Mucosa of stomach (tissue), 1 donor: ENCODE measurements around the gene PVALEF.
"Not testable (repeated sequence)": the region's sequence is repeated elsewhere in the genome, so short reads cannot be mapped to it uniquely, and the experiment has no call there.

Experiments used
- H3K27me3 ChIP-seq: one replicate; pipeline ENCODE4 v1.7.0; 2013; ENCODE audit warnings: mild to moderate bottlenecking, low read length; ENCODE audit not compliant: control insufficient read depth, insufficient read depth
- H3K36me3 ChIP-seq: one replicate; pipeline ENCODE4 v1.7.0; 2013; ENCODE audit warnings: low read length; ENCODE audit not compliant: control insufficient read depth, insufficient read depth
- H3K4me1 ChIP-seq: one replicate; pipeline ENCODE4 v1.7.0; 2013; ENCODE audit warnings: mild to moderate bottlenecking, low read length; ENCODE audit not compliant: control insufficient read depth, insufficient read depth
- H3K4me3 ChIP-seq: one replicate; pipeline ENCODE4 v1.7.0; 2013; ENCODE audit warnings: low read length
- H3K9ac ChIP-seq: one replicate; pipeline ENCODE4 v1.7.0; 2013; ENCODE audit warnings: mild to moderate bottlenecking, low read length, moderate library complexity
- H3K9me3 ChIP-seq: one replicate; pipeline ENCODE4 v1.7.0; 2013; ENCODE audit warnings: mild to moderate bottlenecking, low read length, moderate library complexity; ENCODE audit not compliant: control insufficient read depth
- donor health status: Pancreatic carcinoma.

PVALEF gene

GRCh38 chr17:81140018-81140417 lies 25.3 kb upstream of the PVALEF start:
- Histone ChIP-seq H3K4me1 (peaks cover 10% of the 10 kb centered on the region), H3K4me3 (no peak overlapping the region), H3K36me3 (no peaks in the 10 kb centered on the region), H3K27me3 (no peaks in the 10 kb centered on the region), H3K9me3 (no peaks in the 10 kb centered on the region), H3K9ac (no peak overlapping the region)

GRCh38 chr17:81140695-81141094 lies 24.6 kb upstream of the PVALEF start:
- Histone ChIP-seq H3K36me3 (no peaks in the 10 kb centered on the region), H3K27me3 (no peaks in the 10 kb centered on the region), H3K9me3 (no peaks in the 10 kb centered on the region), H3K4me3 (no peak overlapping the region), H3K4me1 (peaks cover 10% of the 10 kb centered on the region), H3K9ac (no peak overlapping the region)

GRCh38 chr17:81142301-81143199 lies 22.8 kb upstream of the PVALEF start:
- H3K4me1 ChIP-seq: peaks cover 10% of the 10 kb centered on the region
- H3K9ac ChIP-seq: no peak overlapping the region
- H3K36me3 ChIP-seq: no peaks in the 10 kb centered on the region
- no peaks in the 10 kb centered on the region for H3K9me3 ChIP-seq
- H3K27me3 ChIP-seq: no peaks in the 10 kb centered on the region
- H3K4me3 ChIP-seq: no peak overlapping the region

- H3K36me3 ChIP-seq: no peaks in the 10 kb centered on the region
- no peaks in the 10 kb centered on the region for H3K27me3 ChIP-seq
- no peak overlapping the region for H3K4me3 ChIP-seq
- no peaks in the 10 kb centered on the region for H3K9me3 ChIP-seq
- H3K9ac ChIP-seq: no peak overlapping the region
- H3K4me1 ChIP-seq: peaks cover 10% of the 10 kb centered on the region
Observed at GRCh38 chr17:81143200-81143527, 22.1 kb upstream of the PVALEF start.

DNA sequence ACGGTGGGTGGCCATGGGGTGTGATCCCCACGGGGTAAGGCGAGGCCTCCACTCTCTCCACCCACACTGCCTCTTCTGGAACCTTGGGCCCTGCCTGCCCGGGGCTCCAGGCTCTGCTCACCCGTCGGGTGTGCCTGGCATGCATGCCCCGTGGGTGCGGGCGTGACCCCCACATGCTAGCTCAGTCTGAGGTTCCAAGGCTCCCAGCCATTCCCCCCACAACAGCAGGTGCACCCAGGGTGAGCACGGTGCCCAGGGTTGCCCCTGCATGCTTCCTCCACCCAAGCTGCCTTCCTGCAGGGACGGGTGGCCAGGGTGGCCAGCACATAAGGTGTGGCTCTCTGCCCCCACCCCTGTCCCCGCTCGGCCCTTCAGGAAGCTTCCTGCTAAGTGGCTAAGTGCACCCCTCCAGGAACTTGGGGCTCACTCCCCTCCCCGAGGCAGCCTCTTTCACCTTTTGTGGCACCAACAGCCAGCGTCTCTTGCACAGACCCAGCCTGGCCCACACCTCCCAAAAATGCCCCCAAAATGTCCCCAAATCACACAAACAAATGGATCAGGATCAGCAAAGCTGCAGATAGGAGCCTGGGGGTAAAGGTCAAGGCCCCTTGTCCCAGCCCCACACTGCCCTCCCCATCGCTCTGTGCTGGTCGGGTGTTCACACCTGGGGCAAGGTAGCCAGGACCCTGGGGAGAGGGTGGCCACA lies 21.4 kb upstream of the PVALEF start:
- Histone ChIP-seq H3K4me1 (peaks cover 10% of the 10 kb centered on the region), H3K36me3 (no peaks in the 10 kb centered on the region), H3K9ac (no peak overlapping the region), H3K9me3 (no peaks in the 10 kb centered on the region), H3K4me3 (no peak overlapping the region), H3K27me3 (no peaks in the 10 kb centered on the region)

DNA sequence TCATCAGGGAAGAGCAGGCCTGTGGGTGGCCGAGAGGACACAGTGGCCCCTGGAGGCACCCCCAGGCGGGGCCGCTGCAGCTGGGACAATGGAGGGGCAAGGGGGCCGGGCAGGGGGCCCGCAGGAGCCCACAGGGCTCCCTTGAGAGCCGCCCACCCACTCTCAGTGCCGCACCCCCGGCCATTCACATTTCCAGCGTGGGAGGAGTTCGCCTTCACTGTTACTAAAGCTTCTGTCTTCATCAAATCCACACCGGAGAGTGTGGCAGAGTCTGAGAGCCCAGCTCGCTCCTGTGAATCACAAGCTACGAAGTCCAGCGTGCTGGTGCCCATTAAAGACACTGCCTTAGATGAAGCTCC lies 20.9 kb upstream of the PVALEF start:
- Histone ChIP-seq H3K4me1 (peaks cover 10% of the 10 kb centered on the region), H3K36me3 (no peaks in the 10 kb centered on the region), H3K9ac (no peak overlapping the region), H3K27me3 (no peaks in the 10 kb centered on the region), H3K4me3 (no peak overlapping the region), H3K9me3 (no peaks in the 10 kb centered on the region)

DNA sequence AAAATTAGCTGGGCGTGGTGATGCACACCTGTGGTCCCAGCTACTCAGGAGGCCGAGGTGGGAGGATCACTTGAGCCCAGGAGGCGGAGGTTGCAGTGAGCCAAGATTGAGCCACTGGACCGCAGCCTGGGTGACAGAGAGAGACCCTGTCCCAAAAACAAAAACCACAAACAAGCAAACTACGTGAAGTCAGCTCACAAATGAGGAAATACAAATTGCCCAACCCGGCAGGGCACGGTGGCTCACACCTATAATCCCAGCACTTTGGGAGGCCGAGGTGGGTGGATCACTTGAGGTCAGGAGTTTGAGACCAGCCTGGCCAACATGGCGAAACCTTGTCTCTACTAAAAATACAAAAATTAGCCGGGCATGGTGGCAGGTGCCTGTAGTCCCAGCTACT lies 19.1 kb upstream of the PVALEF start:
- H3K27me3 ChIP-seq, H3K4me3 ChIP-seq, H3K36me3 ChIP-seq, H3K9me3 ChIP-seq, H3K9ac ChIP-seq: not testable (repeated sequence)
- H3K4me1 ChIP-seq: peaks cover 10% of the 10 kb centered on the region

- Histone ChIP-seq H3K27me3 (no peaks in the 10 kb centered on the region), H3K4me1 (peaks cover 5% of the 10 kb centered on the region), H3K4me3 (no peak overlapping the region), H3K36me3 (no peaks in the 10 kb centered on the region), H3K9me3 (no peaks in the 10 kb centered on the region), H3K9ac (no peak overlapping the region)
Observed at GRCh38 chr17:81147701-81148100, 17.6 kb upstream of the PVALEF start.

GRCh38 chr17:81148571-81148970 lies 16.7 kb upstream of the PVALEF start:
- Histone ChIP-seq H3K4me1 (no peaks in the 10 kb centered on the region), H3K9me3 (no peaks in the 10 kb centered on the region), H3K9ac (no peak overlapping the region), H3K4me3 (no peak overlapping the region), H3K27me3 (no peaks in the 10 kb centered on the region), H3K36me3 (no peaks in the 10 kb centered on the region)

DNA sequence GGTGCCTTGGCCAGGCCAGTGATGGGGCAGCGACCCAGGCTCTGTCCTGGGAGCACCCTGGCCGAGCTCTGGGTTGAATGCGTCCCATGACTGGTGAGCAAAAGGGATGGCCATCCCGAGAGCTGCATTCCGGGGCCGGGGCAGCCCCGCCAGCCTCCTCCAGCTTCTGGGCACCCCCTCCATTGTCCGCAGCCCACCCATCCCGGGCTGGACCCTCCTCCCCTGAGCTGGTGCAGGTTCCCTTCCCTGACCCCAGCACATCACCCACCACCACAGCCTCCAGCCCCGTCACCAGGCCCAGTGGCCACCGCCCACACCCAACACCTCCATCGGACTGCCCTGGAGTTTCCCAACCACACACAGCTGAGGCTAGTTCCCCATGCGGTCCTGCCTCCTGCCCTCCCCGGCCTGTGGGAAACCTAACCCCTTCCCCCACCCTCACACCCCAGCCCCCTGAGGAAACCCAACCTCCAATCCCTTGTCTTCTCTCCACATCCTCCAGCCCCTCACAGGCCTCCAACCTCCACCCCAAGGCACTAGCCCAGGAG lies 16.2 kb upstream of the PVALEF start:
- H3K4me1 ChIP-seq: no peaks in the 10 kb centered on the region
- H3K27me3 ChIP-seq: no peaks in the 10 kb centered on the region
- no peaks in the 10 kb centered on the region for H3K36me3 ChIP-seq
- H3K4me3 ChIP-seq: no peak overlapping the region
- no peak overlapping the region for H3K9ac ChIP-seq
- no peaks in the 10 kb centered on the region for H3K9me3 ChIP-seq

DNA sequence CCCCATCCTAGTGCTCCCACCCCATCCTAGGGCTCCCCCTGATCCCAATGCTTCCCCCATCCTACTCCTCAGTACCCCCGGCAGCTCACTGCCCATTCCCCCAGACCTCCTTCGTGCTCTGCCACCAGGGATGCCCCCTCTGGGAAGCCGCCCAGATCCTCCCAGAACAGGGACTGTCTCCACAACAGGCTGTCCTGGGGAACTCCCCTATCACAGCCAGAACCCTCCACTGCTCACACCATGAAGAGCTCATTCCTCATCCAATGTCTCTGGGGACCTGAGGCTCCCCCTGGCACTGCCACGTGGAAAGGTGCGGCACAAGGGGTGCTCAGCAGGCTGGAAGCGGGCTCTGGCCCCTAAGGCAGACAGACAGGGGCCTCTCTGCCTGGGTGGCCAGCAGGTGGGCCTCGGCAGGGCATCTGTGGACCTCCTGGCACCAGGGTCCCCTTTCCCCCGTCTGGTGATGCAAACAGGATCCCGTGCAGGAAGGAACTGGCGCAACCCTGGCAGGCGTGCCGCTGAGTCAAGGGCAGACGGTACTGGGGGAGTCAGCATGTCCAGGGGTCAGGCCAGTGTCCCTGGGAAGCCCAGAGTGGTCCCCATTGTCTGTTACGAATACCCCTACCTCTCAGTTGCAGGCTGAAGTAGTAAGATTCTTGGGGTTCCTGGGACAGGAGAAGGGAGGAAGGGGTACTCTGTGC lies 14.8 kb upstream of the PVALEF start:
- H3K4me3 ChIP-seq: no peak overlapping the region
- no peaks in the 10 kb centered on the region for H3K9me3 ChIP-seq
- H3K36me3 ChIP-seq: no peaks in the 10 kb centered on the region
- no peak overlapping the region for H3K9ac ChIP-seq
- H3K27me3 ChIP-seq: no peaks in the 10 kb centered on the region
- H3K4me1 ChIP-seq: no peaks in the 10 kb centered on the region

- Histone ChIP-seq H3K9me3 (no peaks in the 10 kb centered on the region), H3K4me3 (no peak overlapping the region), H3K27me3 (no peaks in the 10 kb centered on the region), H3K4me1 (no peaks in the 10 kb centered on the region), H3K9ac (no peak overlapping the region), H3K36me3 (no peaks in the 10 kb centered on the region)
Observed at GRCh38 chr17:81151278-81151677, 14.0 kb upstream of the PVALEF start.
